Peyer's patch (tissue), 4 donors: ENCODE measurements around the gene SRSF7. TPM values are rescaled to one million over a fixed set of nuclear protein-coding genes. Genes with fewer than 3 reads are reported as not detected.
A peak's percentile ranks its signal among the peaks of the same experiment; 100 is the strongest.
"Not testable (repeated sequence)": the region's sequence is repeated elsewhere in the genome, so short reads cannot be mapped to it uniquely, and the experiment has no call there.

Source experiments
- DNase-seq, 3 donors: peaks; one replicate each; pipeline ENCODE4 v3.0.0-alpha.2; 2017 to 2019
- H3K27ac ChIP-seq, 4 donors: fragments of 200-600 bp; sonication (generic); one replicate each; pipeline ENCODE4 v1.5.1; 2016 to 2019
- H3K27me3 ChIP-seq, 2 donors: fragments of 200-600 bp; sonication (generic); one replicate each; pipeline ENCODE4 v1.5.1; 2019
- H3K36me3 ChIP-seq, 3 donors: fragments of 200-600 bp; sonication (generic); one replicate each; pipeline ENCODE4 v1.5.1; 2016 to 2019
- H3K4me1 ChIP-seq, 4 donors: fragments of 200-600 bp; sonication (generic); one replicate each; pipeline ENCODE4 v1.5.1; 2016 to 2019
- H3K4me3 ChIP-seq, 4 donors: fragments of 200-600 bp; sonication (generic); 1 replicate in 3 of 4; 2 replicates in 1 of 4; pipeline ENCODE4 v1.5.1; 2016 to 2019; ENCODE audit warnings: mild to moderate bottlenecking in 1 of 4
- H3K9me3 ChIP-seq, 4 donors: fragments of 200-600 bp; sonication (generic); one replicate each; pipeline ENCODE4 v1.5.1; 2016 to 2019; ENCODE audit warnings: mild to moderate bottlenecking in 1 of 4
- POLR2A ChIP-seq, 2 donors: fragments of 450-650 bp; IDR thresholded peaks; one replicate each; pipeline ENCODE4 v1.5.1; 2017; ENCODE audit warnings: antibody characterized with exemption in 2 of 2, mild to moderate bottlenecking in 2 of 2, moderate library complexity in 2 of 2
- total RNA-seq, 4 donors: library from RNA; depleted of rRNA; stranded (reverse); fragments of >200 nt; gene quantifications; one replicate each; pipeline ENCODE4 v1.1.0, GENCODE V29; 2016
- TF ChIP-seq, protein P1 (sequence below), 6 experiments: fragments of 450-650 bp in 4 of 6; fragments of 200-600 bp in 2 of 6; sonication (generic) in 1 of 6; IDR thresholded peaks; one replicate each; pipeline ENCODE4 v1.5.1; 2017 to 2019; ENCODE audit warnings: antibody characterized with exemption in 6 of 6, mild to moderate bottlenecking in 3 of 6, moderate library complexity in 1 of 6

The SRSF7 gene
- total RNA-seq, 4 donors from 2014 or later = 93.3 to 295 (median 139) TPM

GRCh38 chr2:38742797-38743559, 8.2 kb downstream of the SRSF7 start:
- H3K4me3 ChIP-seq = no peak overlapping the region
- H3K36me3 ChIP-seq = peaks cover 0 to 45% (median 0%) of the 10 kb centered on the region in 3 donors
- H3K27me3 ChIP-seq = no peaks in the 10 kb centered on the region
- no peak for DNase-seq
- H3K27ac ChIP-seq = peak overlapping the region in 1 of 4 donors; percentile 18
- no peaks in the 10 kb centered on the region for H3K9me3 ChIP-seq
- no peak for TF ChIP-seq POLR2A (IDR thresholded peaks at IDR 0.05)
- TF ChIP-seq, protein P1, sequence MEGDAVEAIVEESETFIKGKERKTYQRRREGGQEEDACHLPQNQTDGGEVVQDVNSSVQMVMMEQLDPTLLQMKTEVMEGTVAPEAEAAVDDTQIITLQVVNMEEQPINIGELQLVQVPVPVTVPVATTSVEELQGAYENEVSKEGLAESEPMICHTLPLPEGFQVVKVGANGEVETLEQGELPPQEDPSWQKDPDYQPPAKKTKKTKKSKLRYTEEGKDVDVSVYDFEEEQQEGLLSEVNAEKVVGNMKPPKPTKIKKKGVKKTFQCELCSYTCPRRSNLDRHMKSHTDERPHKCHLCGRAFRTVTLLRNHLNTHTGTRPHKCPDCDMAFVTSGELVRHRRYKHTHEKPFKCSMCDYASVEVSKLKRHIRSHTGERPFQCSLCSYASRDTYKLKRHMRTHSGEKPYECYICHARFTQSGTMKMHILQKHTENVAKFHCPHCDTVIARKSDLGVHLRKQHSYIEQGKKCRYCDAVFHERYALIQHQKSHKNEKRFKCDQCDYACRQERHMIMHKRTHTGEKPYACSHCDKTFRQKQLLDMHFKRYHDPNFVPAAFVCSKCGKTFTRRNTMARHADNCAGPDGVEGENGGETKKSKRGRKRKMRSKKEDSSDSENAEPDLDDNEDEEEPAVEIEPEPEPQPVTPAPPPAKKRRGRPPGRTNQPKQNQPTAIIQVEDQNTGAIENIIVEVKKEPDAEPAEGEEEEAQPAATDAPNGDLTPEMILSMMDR (IDR thresholded peaks at IDR 0.05) = no peak
- peaks cover 0 to 61% (median 3%) of the 10 kb centered on the region in 4 donors for H3K4me1 ChIP-seq

DNA sequence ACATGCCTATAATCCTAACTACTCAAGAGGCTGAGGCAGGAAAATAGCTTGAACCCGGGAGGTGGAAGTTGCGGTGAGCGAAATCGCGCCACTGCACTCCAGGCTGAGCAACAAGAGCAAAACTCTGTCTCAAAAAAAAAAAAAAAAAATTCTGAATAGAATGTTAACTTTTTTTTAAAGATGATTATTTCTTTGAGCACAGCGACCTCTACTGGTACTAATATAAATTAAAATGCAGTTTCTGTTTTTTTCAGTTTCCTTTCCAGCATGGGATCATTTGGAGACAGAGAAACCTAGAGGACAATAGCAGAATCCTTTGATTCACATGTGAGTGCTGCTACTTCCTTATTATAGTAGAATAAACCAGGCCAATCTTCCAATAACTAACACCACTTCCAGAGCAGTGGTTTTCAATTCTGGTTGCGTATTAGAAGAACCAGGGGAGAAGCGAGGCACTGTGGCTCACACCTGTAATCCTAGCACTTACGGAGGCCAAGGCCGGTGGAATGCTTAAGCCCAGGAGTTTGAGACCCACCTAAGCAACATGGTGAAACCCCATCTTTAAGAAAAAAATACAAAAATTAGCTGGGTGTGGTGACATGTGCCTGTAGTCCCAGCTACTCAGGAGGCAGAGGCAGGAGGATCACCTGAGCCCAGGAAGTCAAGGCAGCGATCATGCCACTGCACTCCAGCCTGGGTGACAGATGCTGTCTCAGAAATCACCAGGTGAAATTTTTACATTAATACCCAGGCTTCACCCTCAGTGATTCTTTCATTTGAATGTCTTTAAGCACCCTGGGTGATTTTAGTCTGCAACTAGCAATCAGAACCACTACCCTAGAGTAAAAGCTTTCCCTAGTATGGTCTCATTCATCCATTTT, 10.1 kb downstream of the SRSF7 start:
- peaks cover 0 to 52% (median 0%) of the 10 kb centered on the region in 4 donors for H3K4me1 ChIP-seq
- no peaks in the 10 kb centered on the region for H3K27me3 ChIP-seq
- no peak for DNase-seq
- H3K36me3 ChIP-seq = peaks cover 0 to 27% (median 0%) of the 10 kb centered on the region in 3 donors
- peak overlapping the region in 2 of 4 donors; percentile 8 to 53 for H3K27ac ChIP-seq
- TF ChIP-seq, protein P1 (IDR thresholded peaks at IDR 0.05) = peak; percentile 53 to 92 (median 76)
- TF ChIP-seq POLR2A (IDR thresholded peaks at IDR 0.05) = no peak
- no peaks in the 10 kb centered on the region for H3K9me3 ChIP-seq
- no peak overlapping the region for H3K4me3 ChIP-seq

GRCh38 chr2:38739524-38739923, 11.6 kb downstream of the SRSF7 start:
- H3K27ac ChIP-seq = no peak overlapping the region
- H3K9me3 ChIP-seq = no peaks in the 10 kb centered on the region
- peaks cover 0 to 14% (median 0%) of the 10 kb centered on the region in 3 donors for H3K36me3 ChIP-seq
- H3K4me1 ChIP-seq = peaks cover 0 to 57% (median 0%) of the 10 kb centered on the region in 4 donors
- H3K4me3 ChIP-seq = no peak overlapping the region
- no peak for DNase-seq
- H3K27me3 ChIP-seq = no peaks in the 10 kb centered on the region
- TF ChIP-seq, protein P1 (IDR thresholded peaks at IDR 0.05) = no peak
- no peak for TF ChIP-seq POLR2A (IDR thresholded peaks at IDR 0.05)

GRCh38 chr2:38737925-38738324, 13.2 kb downstream of the SRSF7 start:
- Histone ChIP-seq H3K9me3 (no peaks in the 10 kb centered on the region), H3K27ac (peak overlapping the region in 2 of 4 donors; percentile 64 to 65), H3K27me3 (no peaks in the 10 kb centered on the region), H3K4me1 (peaks cover 0 to 44% (median 0%) of the 10 kb centered on the region in 4 donors), H3K36me3 (peaks cover 0 to 10% (median 0%) of the 10 kb centered on the region in 3 donors), H3K4me3 (no peak overlapping the region)
- TF ChIP-seq, protein P1 (IDR thresholded peaks at IDR 0.05) = no peak
- no peak for TF ChIP-seq POLR2A (IDR thresholded peaks at IDR 0.05)
- no peak for DNase-seq

- not testable (repeated sequence) for H3K27me3 ChIP-seq, H3K9me3 ChIP-seq, H3K4me3 ChIP-seq
- peaks cover 0 to 18% (median 0%) of the 10 kb centered on the region in 3 donors for H3K36me3 ChIP-seq
- H3K4me1 ChIP-seq = peaks cover 0 to 37% (median 0%) of the 10 kb centered on the region in 4 donors
- peak in 1 of 3 donors; percentile 63 for DNase-seq
- H3K27ac ChIP-seq = peak overlapping the region in 2 of 4 donors; percentile 64 to 65
Measured at GRCh38 chr2:38737000-38737698, 14.0 kb downstream of the SRSF7 start.
